Measurements from ENCODE around the gene FXYD6.
"Not testable (repeated sequence)": the region's sequence is repeated elsewhere in the genome, so short reads cannot be mapped to it uniquely, and the experiment has no call there.

GRCh38 chr11:117865546-117865945 lies 10.9 kb downstream of the FXYD6 start:
- TF ChIP-seq, protein P1, sequence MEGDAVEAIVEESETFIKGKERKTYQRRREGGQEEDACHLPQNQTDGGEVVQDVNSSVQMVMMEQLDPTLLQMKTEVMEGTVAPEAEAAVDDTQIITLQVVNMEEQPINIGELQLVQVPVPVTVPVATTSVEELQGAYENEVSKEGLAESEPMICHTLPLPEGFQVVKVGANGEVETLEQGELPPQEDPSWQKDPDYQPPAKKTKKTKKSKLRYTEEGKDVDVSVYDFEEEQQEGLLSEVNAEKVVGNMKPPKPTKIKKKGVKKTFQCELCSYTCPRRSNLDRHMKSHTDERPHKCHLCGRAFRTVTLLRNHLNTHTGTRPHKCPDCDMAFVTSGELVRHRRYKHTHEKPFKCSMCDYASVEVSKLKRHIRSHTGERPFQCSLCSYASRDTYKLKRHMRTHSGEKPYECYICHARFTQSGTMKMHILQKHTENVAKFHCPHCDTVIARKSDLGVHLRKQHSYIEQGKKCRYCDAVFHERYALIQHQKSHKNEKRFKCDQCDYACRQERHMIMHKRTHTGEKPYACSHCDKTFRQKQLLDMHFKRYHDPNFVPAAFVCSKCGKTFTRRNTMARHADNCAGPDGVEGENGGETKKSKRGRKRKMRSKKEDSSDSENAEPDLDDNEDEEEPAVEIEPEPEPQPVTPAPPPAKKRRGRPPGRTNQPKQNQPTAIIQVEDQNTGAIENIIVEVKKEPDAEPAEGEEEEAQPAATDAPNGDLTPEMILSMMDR (IDR thresholded peaks at IDR 0.05) = not testable (repeated sequence)
- TF ChIP-seq POLR2A (IDR thresholded peaks at IDR 0.05) = not testable (repeated sequence)
